Measurements from ENCODE around the gene CREBBP.

- TF ChIP-seq CTCF (IDR thresholded peaks at IDR 0.05) (no peak), MAX (IDR thresholded peaks at IDR 0.05) (no peak), ZFP36 (IDR thresholded peaks at IDR 0.05; ENCODE audit: borderline replicate concordance, partially characterized antibody) (no peak), REST (IDR thresholded peaks at IDR 0.05) (no peak), HDAC2 (IDR thresholded peaks at IDR 0.05) (no peak), ELK1 (IDR thresholded peaks at IDR 0.05; ENCODE audit: low read depth, low read length) (no peak), RAD21 (conservative IDR thresholded peaks at IDR 0.05 in 1 of 2, IDR thresholded peaks at IDR 0.05 in 1 of 2) (no peak), RFX5 (IDR thresholded peaks at IDR 0.05) (no peak), POLR2A (IDR thresholded peaks at IDR 0.05; ENCODE audit: low read length) (no peak)
Observed at GRCh38 chr16:3920206-3920605, 39.7 kb upstream of the CREBBP start.

Measured in A549 (cell line).